Amniotic epithelial cell (primary cell): Measurements from ENCODE around the gene MORF4L2.
A peak's percentile ranks its signal among the peaks of the same experiment; 100 is the strongest.

Experiments used
- DNase-seq: peaks from one replicate; pipeline ENCODE4 v3.0.0-alpha.2; 2010; ENCODE audit warnings: low read depth

MORF4L2 gene

GRCh38 chrX:103631145-103631544 lies 55.4 kb downstream of the MORF4L2 start:
- no peak for DNase-seq

DNA sequence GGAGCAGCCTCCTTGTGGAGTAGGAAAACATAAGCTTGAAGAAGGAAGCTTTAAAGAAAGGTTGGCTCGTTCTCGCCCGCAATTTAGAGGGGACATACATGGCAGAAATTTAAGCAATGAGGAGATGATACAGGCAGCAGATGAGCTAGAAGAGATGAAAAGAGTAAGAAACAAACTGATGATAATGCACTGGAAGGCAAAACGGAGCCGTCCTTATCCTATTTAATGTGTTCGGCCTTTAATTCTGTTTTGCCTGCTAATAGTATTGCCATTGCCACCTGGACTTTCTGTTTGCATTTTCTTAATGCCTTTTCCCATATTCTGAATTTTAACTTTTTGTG lies 56.4 kb downstream of the MORF4L2 start:
- DNase-seq = no peak

DNA sequence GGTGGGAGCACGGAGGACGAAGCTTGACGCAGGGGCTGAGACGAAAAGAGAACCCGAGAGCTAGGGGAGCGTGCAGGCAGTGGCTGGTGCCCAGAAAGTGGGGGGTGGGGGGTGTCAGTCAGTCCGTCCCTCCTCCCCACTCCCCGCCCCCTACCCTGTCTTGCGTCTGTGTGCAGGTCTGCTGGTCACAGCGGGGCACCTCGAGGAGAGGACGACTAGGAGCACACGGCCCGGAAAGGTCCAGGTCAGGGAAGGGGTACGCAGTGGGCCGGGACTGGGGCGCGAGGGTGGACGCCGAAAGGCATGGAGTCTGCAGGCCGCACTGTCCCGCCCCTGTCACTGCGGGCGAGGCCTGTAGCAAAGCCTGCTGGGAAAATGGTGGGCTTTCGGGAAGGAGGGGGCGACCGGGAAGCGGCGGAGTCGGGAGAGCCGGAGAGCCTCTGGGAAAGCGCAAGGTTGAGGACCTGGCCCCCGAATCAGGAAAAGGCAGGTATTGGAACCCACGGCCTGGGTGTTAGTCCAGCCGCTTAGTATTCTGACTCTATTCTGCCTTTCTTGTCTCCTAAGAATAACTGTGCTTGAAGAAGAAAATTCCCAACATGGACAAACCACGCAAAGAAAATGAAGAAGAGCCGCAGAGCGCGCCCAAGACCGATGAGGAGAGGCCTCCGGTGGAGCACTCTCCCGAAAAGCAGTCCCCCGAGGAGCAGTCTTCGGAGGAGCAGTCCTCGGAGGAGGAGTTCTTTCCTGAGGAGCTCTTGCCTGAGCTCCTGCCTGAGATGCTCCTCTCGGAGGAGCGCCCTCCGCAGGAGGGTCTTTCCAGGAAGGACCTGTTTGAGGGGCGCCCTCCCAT lies 57.0 kb downstream of the MORF4L2 start:
- peak; percentile 67 for DNase-seq

DNA sequence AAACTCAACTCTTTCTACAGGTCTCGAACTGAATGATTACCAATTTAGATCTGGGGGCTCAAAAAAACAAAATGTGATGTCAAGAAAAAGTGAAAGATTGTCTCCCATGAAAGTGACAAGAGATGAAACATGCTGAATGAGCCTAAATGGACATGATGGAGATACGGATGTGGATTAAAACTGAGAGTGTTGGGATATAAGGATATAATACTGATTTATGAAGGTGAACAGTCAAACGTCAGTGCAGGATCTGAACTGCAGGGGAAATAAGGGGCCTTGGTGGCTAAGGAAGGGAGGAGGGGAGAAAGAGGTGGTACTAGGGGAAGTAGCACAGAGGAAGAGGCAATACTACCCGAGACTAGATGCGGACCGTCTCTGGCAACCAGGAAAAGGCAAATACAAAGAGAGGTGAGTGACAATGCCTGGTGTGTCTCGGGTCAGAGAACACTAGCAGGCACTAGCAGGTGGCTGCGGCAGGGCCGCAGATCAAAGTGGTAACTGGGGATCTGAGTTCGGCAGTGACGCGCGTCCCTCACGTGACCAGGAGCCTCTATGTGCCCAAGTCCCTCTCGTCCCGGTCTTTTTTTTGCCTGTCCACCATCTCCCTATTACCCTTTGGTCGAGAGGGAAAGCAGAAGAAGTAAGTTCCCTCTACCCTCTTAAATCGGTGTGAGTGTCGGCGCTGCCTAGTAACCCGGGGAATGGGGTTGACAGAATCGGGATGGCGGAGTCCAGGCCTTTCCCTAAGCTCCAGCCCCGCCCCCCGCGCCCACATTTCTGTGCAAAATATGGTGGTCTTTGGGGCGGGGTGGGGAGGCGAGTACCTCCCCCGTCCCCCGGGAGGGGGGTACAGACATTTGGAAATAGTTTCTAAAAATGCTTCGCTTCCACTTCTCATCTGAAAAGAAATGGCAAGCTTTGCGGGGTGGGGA lies 57.8 kb downstream of the MORF4L2 start, which contains the start of gene TCEAL1:
Gene TCEAL1, plus strand, starts transcription at position 590 of the 932 bp plus-strand sequence. CDS start 942 bp downstream, outside the sequence.
- no peak for DNase-seq

GRCh38 chrX:103626855-103627254 lies 59.6 kb downstream of the MORF4L2 start:
- DNase-seq = no peak
